ENCODE measurements around the gene TUSC2.

GRCh38 chr3:50279255-50280016 lies 48.6 kb downstream of the TUSC2 start:
- TF ChIP-seq POLR2A (IDR thresholded peaks at IDR 0.05; ENCODE audit: low read length) (no peak), GATA1 (IDR thresholded peaks at IDR 0.05; ENCODE audit: low read depth, low read length) (no peak)

All from erythroblast (primary cell).